RWPE1 (cell line): ENCODE results near the gene MAML1.

ENCODE experiments used
- CTCF ChIA-PET: fragments of 350-600 bp; sonication (Branson Sonifier 250); formaldehyde crosslinking; extraction: SDS; loops from one replicate; lab custom pipeline; 2021; lab: Yijun Ruan, JAX
- POLR2A ChIA-PET: fragments of 400-600 bp; formaldehyde crosslinking; extraction: SDS; loops from one replicate; lab custom pipeline; 2020; ENCODE audit warnings: antibody characterized with exemption; ENCODE audit not compliant: low non-redundant PET; lab: Yijun Ruan, JAX
- DNase-seq: peaks from one replicate; pipeline ENCODE4 v3.0.0; 2012; ENCODE audit warnings: low spot score
- H3K27ac ChIP-seq: fragments of 450-650 bp; 2 replicates; pipeline ENCODE4 v1.5.1; 2017
- CTCF ChIP-seq: fragments of 450-650 bp; conservative IDR thresholded peaks from 2 replicates; pipeline ENCODE4 v1.5.1; 2017; ENCODE audit warnings: low read depth, mild to moderate bottlenecking

Gene MAML1

GRCh38 chr5:179698935-179699615 lies 33.5 kb upstream of the MAML1 start, which contains the start of gene CANX:
Gene CANX, plus strand, starts transcription at chr5:179698967. Its CDS starts 6,715 bp downstream, at chr5:179705682.
- CTCF ChIA-PET, result no interaction called here
- POLR2A ChIA-PET, result no interaction called here
- no peak for TF ChIP-seq CTCF
- DNase-seq, result peak; percentile 65
- H3K27ac ChIP-seq, result peak within 1 kb of the TSS; percentile 88

GRCh38 chr5:179699616-179700237 lies 32.9 kb upstream of the MAML1 start:
- POLR2A ChIA-PET, result no interaction called here

GRCh38 chr5:179700401-179700918 lies 32.2 kb upstream of the MAML1 start:
- ChIA-PET CTCF (interaction anchor here (0.7 kb wide), 1 partner anchor 13 kb away, joined by 3 read pairs; no protein-coding TSS in a partner anchor), POLR2A (interaction anchor here (0.6 kb wide), 1 partner anchor 77 kb away, joined by 3 read pairs; no protein-coding TSS in a partner anchor)
- peak; percentile 38 for DNase-seq
- no peak for TF ChIP-seq CTCF
- peak overlapping the region; percentile 12; the same call in 1 of the 2 replicates for H3K27ac ChIP-seq

More at GRCh38 chr5:179699616-179700237, 32.9 kb upstream of the MAML1 start:
- peak overlapping the region; percentile 88 for H3K27ac ChIP-seq
- DNase-seq, result peak; percentile 55
- TF ChIP-seq CTCF, result no peak
- CTCF ChIA-PET, result no interaction called here

- TF ChIP-seq CTCF, result no peak
- no peak overlapping the region for H3K27ac ChIP-seq
- CTCF ChIA-PET, result interaction anchor here (0.9 kb wide), 2 partner anchors 32 to 47 kb away, joined by 3 read pairs; no protein-coding TSS in a partner anchor
- POLR2A ChIA-PET, result interaction anchor here (0.5 kb wide), 1 partner anchor 12 kb away, joined by 3 read pairs; no protein-coding TSS in a partner anchor
- DNase-seq, result no peak
Observed at GRCh38 chr5:179716286-179716685, 16.3 kb upstream of the MAML1 start.

- H3K27ac ChIP-seq, result no peak overlapping the region
- TF ChIP-seq CTCF, result no peak
- CTCF ChIA-PET, result interaction anchor here (1.2 kb wide), 1 partner anchor 47 kb away, joined by 3 read pairs; no protein-coding TSS in a partner anchor
- POLR2A ChIA-PET, result no interaction called here
- DNase-seq, result no peak
Observed at GRCh38 chr5:179720222-179720621, 12.4 kb upstream of the MAML1 start.

GRCh38 chr5:179724163-179724562 lies 8.5 kb upstream of the MAML1 start:
- CTCF ChIA-PET, result interaction anchor here (0.6 to 1.1 kb wide), 2 partner anchors 39 to 80 kb away, joined by 3 read pairs; no protein-coding TSS in a partner anchor
- DNase-seq, result no peak
- no peak overlapping the region for H3K27ac ChIP-seq
- POLR2A ChIA-PET, result interaction anchor here (0.6 kb wide), 1 partner anchor 19 kb away, joined by 10 read pairs; no protein-coding TSS in a partner anchor
- TF ChIP-seq CTCF, result no peak
